NCI-H128 (cell line): ENCODE measurements around the gene SCYGR1.
"Not testable (repeated sequence)": the region's sequence is repeated elsewhere in the genome, so short reads cannot be mapped to it uniquely, and the experiment has no call there.

ENCODE experiments used
- DNase-seq: peaks from one replicate; lab custom pipeline; 2025; ENCODE audit not compliant: unreplicated experiment; lab: John Stamatoyannopoulos, UW

The SCYGR1 gene

GRCh38 chr2:227404585-227405271 is 17.0 kb upstream of the SCYGR1 start:
- DNase-seq: no peak

GRCh38 chr2:227402959-227403358 is 15.2 kb upstream of the SCYGR1 start:
- no peak for DNase-seq

GRCh38 chr2:227402321-227402720 is 14.6 kb upstream of the SCYGR1 start:
- DNase-seq: no peak

- DNase-seq: no peak
These were observed 13.8 kb upstream of the SCYGR1 start for GRCh38 chr2:227401550-227401949.

- no peak for DNase-seq
These were observed 11.2 kb upstream of the SCYGR1 start for GRCh38 chr2:227398684-227399670.

- no peak for DNase-seq
These were observed 9.8 kb upstream of the SCYGR1 start for GRCh38 chr2:227397562-227397961.

GRCh38 chr2:227395556-227395955 is 7.8 kb upstream of the SCYGR1 start:
- DNase-seq: no peak

- no peak for DNase-seq
These were observed 6.7 kb upstream of the SCYGR1 start for GRCh38 chr2:227394401-227394800.

- no peak for DNase-seq
These were observed 2.9 kb upstream of the SCYGR1 start for GRCh38 chr2:227390468-227391256.

GRCh38 chr2:227389661-227390060 is 1.9 kb upstream of the SCYGR1 start:
- no peak for DNase-seq

GRCh38 chr2:227389231-227389630 is 1.5 kb upstream of the SCYGR1 start:
- no peak for DNase-seq

GRCh38 chr2:227388537-227389011 is 825 bp upstream of the SCYGR1 start:
- DNase-seq: no peak

GRCh38 chr2:227386630-227387029 is 1.1 kb downstream of the SCYGR1 start:
- no peak for DNase-seq

GRCh38 chr2:227383686-227384085 is 4.1 kb downstream of the SCYGR1 start:
- DNase-seq: no peak

- DNase-seq: not testable (repeated sequence)
These were observed 5.4 kb downstream of the SCYGR1 start for GRCh38 chr2:227382241-227382835.

- DNase-seq: no peak
These were observed 8.7 kb downstream of the SCYGR1 start, which contains the start of gene TM4SF20 for GRCh38 chr2:227379095-227379494. TSS of gene TM4SF20 (minus strand) at chr2:227379306. CDS start at chr2:227379268, 38 bp downstream.

GRCh38 chr2:227378371-227378782 is 9.4 kb downstream of the SCYGR1 start:
- DNase-seq: no peak

- DNase-seq: no peak
These were observed 10.0 kb downstream of the SCYGR1 start for GRCh38 chr2:227377467-227378351.

- DNase-seq: no peak
These were observed 10.9 kb downstream of the SCYGR1 start for GRCh38 chr2:227376656-227377396.
